ENCODE measurements around the gene SCIN.

- TF ChIP-seq NFRKB (IDR thresholded peaks at IDR 0.05) (no peak), PKNOX1 (IDR thresholded peaks at IDR 0.05) (no peak), ELF4 (IDR thresholded peaks at IDR 0.05) (no peak), TARDBP (IDR thresholded peaks at IDR 0.05) (no peak), FOXM1 (IDR thresholded peaks at IDR 0.05; ENCODE audit: borderline replicate concordance) (no peak), SUZ12 (IDR thresholded peaks at IDR 0.05) (no peak), HDGF (IDR thresholded peaks at IDR 0.05; ENCODE audit: borderline replicate concordance) (no peak), BHLHE40 (IDR thresholded peaks at IDR 0.05; ENCODE audit: borderline replicate concordance) (no peak)
Measured at GRCh38 chr7:12539681-12540080, 30.8 kb upstream of the SCIN start.

Data from HEK293T (cell line).